GM12891 (cell line): Measurements from ENCODE around the gene NKAIN2.

Experiments used
- POLR2A ChIP-seq: IDR thresholded peaks from 2 replicates; pipeline ENCODE4 v1.6.1; 2011; ENCODE audit warnings: low read depth, low read length, control low read depth
- POLR2AphosphoS5 ChIP-seq: IDR thresholded peaks from 2 replicates; pipeline ENCODE4 v1.6.1; 2011; ENCODE audit warnings: low read depth, low read length, control low read depth
- POU2F2 ChIP-seq: IDR thresholded peaks from 2 replicates; pipeline ENCODE4 v1.6.1; 2011; ENCODE audit warnings: low read depth, mild to moderate bottlenecking, control low read depth, low read length, moderate library complexity
- TAF1 ChIP-seq: IDR thresholded peaks from 2 replicates; pipeline ENCODE4 v1.6.1; 2011; ENCODE audit warnings: low read depth, low read length, control low read depth

- no peak for TF ChIP-seq POLR2A
- no peak for TF ChIP-seq TAF1
- TF ChIP-seq POLR2AphosphoS5, result no peak
- TF ChIP-seq POU2F2, result no peak
These were observed 206.9 kb downstream of the NKAIN2 start for GRCh38 chr6:124010574-124010973.
